Tongue (tissue), 2 donors: Measurements from ENCODE around the gene ACSS2. TPM values are rescaled to one million over a fixed set of nuclear protein-coding genes. Genes with fewer than 3 reads are reported as not detected.
A peak's percentile ranks its signal among the peaks of the same experiment; 100 is the strongest.

Experiments
- DNase-seq: peaks from one replicate; pipeline ENCODE4 v3.0.0-alpha.2; 2015
- total RNA-seq: library from RNA; depleted of rRNA; stranded (reverse); fragments of >200 nt; gene quantifications from one replicate; pipeline ENCODE4 v1.2.3, GENCODE V29; 2014

The ACSS2 gene, protein sequence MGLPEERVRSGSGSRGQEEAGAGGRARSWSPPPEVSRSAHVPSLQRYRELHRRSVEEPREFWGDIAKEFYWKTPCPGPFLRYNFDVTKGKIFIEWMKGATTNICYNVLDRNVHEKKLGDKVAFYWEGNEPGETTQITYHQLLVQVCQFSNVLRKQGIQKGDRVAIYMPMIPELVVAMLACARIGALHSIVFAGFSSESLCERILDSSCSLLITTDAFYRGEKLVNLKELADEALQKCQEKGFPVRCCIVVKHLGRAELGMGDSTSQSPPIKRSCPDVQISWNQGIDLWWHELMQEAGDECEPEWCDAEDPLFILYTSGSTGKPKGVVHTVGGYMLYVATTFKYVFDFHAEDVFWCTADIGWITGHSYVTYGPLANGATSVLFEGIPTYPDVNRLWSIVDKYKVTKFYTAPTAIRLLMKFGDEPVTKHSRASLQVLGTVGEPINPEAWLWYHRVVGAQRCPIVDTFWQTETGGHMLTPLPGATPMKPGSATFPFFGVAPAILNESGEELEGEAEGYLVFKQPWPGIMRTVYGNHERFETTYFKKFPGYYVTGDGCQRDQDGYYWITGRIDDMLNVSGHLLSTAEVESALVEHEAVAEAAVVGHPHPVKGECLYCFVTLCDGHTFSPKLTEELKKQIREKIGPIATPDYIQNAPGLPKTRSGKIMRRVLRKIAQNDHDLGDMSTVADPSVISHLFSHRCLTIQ
- 63.9 TPM for total RNA-seq

DNA sequence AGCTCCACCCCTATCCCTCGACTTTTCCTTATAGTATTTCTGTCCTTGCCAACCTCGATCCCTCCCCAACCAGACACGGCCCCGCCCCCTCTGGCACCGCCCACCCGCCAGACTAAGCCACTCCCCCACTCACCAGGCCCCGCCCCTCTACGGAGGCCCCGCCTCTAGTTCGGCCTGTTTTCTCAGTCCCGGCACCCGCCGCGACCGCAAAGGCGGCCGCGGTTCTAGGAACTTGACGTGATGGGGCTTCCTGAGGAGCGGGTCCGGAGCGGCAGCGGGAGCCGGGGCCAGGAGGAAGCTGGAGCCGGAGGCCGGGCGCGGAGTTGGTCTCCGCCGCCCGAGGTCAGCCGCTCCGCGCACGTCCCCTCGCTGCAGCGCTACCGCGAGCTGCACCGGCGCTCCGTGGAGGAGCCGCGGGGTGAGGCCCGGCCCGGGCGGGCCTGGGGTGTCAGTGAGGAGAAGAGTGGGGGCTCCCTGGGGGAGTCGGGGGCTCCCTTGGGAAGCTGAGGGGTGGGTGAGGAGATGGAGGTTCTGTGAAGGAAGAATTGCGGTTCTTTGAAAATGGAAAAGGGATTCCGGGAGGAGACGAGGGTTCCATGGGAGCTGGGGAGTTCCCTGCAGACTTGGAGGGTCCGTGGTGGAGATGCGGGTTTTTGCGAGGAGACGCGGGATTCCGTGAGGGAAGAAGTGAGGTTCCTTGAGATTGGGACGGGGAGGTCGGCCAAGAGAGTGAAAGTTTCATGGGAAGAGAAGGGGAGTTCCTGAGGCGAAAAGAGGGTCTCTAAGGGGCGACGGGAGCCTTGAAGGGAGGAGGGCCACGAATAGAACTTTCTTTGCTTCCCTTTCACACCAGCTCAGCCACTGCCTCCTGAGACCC lies at the start of gene ACSS2:
ACSS2 (plus strand) TSS at position 207 of the 877 bp plus-strand sequence; CDS start at position 241, 34 bp downstream.
- DNase-seq: peak; percentile 96

DNA sequence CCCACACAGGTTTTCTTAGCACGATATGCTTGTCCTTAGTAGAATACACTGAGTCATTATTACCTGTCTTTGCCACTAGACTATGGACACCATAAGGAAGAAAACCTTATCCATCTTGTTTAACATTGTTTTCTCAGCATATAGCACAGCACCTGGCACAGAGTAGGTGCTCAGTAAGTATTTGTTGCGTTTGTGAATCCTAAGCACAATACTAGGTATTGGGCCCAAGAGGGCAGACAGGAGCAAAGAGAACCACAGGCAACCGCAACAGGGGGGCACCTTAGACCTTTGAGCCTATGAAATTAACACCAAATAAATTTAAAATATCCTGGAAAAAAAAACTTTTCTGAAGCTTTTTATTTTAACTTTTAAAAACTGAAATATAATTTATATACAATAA lies 47.2 kb upstream of the ACSS2 start:
- no peak for DNase-seq

DNA sequence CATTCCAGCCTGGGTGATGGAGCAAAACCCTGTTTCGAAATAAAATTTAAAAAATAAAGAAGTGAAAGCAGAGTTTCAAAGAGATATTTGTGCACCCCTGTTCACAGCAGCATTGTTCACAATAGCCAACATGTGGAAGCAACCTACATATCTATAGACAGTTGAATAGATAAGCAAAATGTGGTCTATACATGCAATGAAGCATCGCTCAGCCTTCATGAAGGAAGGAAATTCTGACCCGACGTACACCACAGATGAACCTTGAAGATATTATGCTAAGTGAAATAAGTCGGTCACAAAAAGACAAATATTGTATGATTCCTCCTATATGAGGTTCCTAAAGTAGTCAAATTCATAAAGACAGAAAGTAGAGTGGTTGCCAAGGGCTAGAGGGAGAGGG lies 44.5 kb upstream of the ACSS2 start:
- DNase-seq: no peak

DNA sequence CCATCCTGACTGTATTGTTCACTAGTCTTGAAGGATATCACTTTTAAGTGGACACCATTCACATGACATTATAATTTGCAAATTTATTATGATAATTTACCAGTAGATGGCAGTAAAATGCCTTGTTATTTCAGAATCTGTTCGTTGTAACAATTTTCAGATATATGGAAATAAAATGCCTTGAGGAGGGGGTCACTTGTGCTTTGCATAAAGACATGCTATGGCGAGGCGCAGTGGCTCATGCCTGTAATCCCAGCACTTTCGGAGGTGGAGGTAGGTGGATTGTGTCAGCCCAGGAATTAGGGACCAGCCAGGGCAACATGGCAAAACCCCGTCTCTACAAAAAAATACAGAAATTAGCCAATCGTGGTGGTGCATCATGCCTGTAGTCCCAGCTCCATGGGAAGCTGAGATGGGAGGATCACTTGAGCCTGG lies 41.9 kb upstream of the ACSS2 start:
- DNase-seq: peak; percentile 56

DNA sequence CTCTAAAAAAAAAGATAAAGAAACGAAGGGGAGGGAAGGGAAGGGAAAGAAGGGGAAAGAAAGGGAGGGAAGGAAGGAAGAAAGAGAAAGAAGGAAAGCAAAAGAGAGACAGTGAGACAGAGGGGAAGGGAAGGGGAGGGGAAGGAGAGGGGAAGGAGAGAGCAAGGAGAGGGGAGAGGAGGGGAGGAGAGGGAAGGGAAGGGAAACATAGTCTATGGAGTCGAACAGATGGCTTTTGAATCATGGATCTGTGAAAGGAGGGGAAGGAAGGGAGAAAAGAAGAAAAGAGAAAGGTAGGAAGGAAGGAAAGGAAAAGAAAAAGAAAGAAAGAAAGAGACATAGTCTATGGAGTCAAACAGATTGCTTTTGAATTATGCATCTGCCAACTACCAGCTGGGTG lies 34.3 kb upstream of the ACSS2 start:
- no peak for DNase-seq

DNA sequence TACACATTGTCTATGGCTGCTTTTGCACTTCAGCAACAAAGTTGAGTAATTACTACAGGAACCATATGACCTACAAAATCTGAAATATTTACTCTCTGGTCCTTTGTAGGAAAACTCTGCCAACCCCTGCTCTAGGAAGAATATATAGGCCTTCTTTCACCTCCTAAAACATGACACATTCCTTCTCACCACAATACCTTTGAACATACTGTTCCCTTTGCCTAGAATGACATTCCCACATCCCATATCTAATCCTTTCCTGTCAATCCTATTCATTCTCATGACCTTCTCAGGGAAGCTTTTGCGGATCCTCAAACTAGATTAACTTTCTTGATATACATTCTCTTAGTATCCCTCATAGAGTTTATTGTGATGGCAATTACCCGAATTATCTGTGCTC lies 33.0 kb upstream of the ACSS2 start:
- DNase-seq: no peak

DNA sequence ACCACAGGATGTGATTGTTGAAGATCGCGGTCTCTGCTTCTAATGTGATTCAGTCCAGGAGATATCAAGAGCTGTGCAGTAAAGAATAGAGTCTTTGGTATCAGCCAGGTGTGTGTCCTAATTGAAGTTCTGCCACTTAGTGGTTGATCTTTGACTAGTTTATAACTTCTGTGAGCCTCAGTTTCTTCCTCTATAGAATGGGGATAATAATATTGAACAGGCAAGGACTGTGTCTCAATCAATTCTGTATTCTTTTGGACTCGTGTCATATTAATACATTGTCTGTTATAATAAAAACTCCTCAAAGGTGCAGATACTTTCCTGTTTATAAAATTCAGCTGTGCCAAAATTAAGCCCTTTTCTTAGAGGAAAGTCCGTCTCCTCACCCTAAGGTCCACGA lies 27.8 kb upstream of the ACSS2 start:
- DNase-seq: no peak

DNA sequence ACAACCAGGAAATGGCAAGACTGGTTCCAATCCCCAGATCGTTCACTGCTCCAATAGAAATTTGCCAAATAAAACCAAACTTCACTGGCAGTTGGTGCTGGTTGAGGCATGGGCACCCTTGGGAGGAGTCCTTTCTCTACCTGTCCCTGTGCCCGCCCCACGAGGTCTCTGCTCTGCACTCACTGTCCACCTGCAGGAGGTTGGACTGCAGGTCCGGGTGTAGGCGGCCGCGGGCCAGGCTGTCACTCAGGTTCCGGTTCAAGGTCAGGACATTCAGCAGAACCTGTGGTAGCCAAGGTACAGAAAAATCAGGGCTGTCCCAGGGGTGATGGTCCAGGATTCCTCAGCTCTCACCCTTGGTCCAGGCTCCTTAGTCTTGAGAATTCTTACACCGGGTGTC lies 26.6 kb upstream of the ACSS2 start:
- no peak for DNase-seq

DNA sequence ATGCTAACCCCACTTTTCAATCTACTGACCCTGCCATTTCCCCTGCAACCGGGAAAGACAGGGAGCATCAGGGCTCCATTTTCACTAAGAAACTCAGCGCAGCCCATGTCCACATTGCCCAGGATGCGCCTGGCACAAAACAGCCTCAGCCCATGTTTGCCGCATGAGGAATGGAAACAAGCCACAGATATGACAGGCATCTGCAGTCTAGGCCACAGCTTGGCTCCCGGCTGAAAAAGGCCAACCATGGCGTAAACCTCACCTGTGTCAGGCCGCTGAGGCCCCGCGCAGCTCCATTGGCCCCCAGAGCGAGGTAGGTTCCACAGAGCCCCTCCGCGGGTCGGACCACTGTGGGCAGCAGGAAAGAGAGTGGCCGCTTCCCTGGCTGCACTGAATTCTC lies 25.4 kb upstream of the ACSS2 start:
- no peak for DNase-seq

DNA sequence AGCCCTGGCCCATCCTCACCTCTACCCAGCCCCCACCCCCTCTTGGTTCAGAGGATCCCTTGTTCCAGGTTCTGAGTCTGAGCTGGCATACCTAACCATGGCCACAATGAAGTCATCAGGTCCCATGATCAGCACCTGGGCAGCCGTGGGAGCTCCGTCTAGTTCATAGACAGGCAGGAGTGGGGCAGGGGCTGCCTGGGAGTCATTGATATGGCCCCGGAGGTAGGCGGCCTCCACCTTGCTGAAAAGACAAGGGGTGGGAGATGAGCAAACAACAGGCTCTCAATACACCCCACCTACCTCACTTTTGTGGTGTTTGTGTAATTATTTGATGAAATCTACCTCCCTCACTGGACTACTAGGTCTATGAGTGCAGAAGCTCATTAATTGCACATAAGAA lies 24.1 kb upstream of the ACSS2 start:
- no peak for DNase-seq

DNA sequence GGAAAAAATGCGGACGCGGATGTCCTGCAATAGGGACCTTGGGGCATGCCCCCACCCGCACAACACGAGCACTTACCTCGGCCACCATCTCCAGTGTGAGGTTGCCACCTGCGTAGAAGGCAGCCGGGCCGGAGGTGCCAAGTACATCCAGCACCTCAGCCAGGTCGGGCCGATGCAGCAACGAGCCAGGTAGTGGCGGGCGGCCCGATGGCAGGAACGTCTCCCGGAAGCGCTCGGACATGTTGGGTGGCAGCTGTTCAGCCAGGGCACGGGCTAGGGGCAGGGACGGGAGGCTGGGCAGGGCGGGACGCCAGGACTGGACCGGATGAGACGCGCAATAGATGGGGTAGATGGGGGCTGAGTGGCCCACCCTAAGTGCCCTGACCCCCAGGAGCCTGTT lies 17.0 kb upstream of the ACSS2 start:
- no peak for DNase-seq

DNA sequence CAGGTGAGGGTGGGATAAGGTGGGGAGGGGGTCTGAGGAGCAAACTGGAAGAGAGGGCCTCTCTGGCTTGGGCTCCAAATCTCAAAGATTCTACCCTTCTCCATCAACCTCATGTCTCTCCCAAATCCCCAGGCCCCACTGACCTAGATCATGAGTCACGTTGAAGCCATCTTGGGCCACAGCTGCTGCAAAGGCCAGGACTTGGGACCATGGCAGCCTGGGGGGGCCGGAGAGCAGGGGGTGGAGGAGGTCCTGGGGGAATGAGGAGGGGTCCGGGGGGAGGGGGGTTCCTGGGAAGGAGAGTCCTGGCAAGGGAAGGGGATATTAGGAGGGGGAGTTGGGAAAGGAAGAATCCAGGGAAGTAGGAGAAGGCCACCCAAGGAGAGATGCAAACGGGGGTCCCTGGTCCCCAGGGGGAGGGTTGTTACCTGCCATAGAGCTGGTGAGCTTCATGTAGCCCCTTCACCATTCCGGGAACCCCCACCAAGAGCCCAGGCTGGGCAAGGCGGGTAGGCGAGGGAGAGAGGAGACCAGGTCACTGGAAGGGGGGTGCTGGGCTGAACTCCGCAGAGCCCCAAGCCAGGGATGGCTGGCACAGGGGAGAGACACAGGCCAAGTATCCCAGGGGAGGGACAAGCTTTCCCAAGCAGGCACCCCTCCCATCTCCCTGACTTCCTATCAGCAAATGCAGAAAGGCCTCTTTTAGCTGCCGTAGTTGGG lies 16.4 kb upstream of the ACSS2 start:
- no peak for DNase-seq

DNA sequence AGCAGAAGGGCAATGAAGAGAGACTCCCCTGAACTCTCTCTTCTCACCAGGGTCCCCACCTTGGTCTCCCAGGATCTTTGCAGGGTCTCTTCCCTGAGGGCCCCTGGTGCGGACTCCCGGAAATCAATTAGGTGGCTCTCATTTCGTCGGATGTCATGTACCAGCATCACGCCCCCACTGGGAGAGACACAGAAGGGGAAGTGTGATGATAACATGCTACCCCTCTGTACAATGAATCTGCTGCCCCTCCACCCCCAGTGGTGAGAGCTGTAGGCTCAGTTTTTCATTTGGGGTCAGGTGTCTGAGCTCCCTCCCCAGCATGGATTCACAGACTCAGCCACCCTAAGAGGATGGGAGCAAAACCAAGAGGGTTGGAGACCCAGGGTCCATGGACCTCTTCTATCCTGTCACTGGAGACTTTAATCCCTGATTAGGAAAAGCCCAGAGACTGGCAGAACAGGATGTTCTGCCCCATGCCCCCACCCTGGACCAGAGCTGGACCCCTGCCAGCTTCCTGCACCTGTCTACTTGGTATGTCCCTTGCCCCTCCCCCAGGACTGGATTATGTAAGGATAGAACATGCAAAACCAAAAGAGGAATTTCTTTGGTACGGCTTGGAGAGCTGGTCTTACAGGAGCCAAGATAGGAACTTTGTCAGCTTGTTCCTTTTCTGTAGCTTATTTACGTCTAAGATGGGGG lies 14.9 kb upstream of the ACSS2 start:
- DNase-seq: peak; percentile 84

DNA sequence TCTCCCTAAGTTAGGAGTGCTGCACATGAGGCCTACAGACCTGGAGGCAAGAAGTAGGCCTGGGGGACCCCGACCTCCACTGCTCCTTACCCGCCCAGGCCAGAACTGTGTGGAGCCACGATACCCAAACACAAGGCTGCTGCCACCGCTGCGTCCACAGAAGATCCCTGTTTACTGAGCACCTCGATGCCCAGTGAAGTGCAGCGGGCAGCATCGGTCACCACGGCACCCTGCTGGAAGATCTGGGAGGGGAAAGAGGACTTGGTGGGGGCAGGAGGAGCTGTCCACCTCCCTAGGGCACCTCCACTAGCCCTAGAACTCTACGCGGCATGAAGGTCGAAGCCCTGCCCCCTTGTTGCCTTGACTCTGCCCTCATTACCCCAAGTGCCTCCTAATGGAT lies 13.7 kb upstream of the ACSS2 start:
- DNase-seq: no peak

DNA sequence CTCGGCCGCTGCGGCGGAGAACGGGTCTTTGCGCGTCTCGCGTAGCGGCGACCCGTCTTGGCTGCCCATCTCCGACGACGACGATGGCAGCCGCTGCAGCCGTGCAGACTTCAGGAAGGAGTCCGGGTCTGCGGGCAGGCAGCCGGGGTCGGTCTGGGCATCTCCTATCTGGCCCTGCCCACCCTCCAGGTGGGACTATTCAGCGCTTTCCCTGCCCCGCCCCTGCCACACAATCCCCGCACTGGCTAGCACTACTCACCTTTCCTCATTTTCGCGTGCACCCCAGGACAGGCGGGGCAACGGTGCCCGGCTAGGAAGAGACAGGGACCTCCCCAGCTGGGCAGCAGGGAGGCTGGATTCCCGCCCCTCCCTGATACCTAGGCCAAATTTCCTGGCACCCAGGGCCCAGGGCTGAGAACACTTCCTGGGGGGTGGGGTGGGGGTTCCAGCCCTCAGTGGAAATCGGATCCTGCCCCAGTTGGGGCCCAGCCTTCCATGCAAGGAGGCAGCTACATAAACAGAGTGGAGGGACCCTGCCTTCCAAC lies 12.9 kb upstream of the ACSS2 start:
- no peak for DNase-seq

DNA sequence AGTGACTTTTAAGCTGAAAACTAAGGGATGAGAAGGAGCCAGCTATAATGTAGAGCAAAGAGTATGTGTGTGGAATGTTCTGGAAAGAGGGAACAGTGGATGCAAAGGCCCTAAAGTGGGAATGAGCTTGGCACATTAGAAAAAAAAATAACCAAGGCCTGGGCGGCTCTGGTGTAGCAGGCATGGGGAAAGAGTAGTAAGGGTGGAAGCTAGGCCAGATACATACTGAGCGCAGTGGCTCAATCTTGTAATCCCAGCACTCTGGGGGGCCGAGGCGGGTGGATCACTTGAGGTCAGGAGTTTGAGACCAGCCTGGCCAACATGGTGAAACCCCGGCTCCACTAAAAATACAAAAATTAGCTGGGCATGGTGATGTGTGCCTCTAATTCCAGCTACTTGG lies 12.2 kb upstream of the ACSS2 start:
- no peak for DNase-seq

DNA sequence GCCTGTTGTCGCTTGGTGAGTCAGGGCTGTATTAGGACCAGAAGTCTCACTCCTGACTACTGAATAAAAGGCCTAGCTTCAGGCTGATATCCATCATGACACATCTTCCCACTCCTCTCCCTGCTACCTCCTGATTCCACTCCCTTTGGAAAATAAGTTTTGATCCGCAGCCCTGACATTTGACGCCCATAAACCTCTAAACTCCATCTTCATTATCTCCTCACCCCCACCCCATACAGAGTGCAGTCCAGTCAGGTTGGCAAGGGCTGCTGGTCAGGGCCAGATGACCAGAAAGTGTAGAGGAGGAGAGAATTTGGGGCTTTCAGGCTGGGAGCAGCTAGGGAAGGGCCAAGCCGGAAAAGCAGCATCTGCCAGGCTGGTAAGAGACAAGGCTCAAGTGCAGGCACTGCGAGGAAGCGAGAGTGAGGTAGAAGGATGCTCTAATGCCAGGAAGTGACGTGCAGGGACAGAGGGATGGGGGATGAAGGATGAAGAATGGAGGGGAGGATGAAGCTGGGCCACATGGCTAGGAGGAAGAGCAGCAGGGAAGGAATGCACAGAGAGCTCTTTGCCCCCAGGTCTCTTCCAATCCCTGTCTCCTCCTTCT lies 5.0 kb upstream of the ACSS2 start:
- no peak for DNase-seq

DNA sequence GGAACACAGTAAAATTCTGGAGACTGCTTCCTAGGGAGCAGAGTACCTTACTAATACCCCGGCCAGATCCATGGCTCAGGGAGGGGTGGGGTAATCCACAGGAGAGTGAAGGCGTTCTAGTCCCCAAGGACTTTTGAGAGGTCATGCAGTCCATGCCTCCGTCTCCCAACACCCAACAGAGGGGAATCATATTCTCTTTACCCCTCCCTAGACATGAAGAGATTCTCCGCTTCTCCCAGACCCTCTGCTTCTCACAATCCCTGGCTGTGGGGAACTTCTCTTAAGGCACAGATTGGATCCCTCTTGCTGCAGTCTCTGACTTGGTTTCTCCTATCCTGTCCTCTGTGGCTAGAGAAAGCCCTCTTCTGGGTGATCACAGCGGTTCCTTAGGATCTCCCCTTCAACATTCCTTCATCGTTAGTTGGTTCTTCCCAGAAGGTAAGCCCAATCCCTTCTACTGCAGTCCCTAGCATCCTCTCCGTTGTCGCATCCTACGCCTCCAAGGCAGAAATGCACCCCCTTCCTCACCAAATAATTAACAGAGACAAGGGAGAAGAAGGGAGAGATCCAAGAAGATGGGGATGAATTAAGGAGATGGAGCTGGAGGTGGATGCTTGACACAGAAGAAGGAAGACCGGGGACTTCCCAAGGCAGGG lies 4.3 kb upstream of the ACSS2 start:
- no peak for DNase-seq

DNA sequence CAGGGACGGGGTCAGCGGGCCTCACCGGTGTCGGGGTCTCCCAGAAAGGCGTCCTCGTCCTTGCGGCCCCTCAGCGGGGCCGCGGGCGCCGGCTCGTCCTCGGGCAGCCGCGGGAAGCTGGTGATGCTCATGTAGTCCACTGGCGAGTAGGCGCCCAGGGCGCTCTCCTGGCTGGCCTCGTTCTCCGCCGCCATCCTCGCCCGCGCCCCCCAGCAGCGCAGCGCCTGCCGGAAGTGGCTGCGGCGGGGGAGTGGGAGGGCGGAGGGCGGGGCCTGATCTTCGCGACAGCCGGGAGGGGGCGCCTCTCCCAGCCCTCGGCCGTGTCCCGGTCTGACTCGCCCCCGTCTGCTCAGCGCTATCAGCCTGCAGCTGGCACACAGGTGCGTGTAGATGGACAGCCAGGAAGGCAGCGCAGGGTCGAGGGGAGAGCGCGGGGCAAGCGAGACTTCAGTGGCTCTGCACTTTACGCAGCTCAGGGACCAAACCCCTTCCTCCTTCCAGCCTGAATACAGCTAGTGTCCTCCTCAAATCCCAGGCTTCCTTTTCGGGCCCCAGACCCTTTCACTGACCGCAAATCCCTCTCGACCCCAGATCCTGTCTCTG lies 3.7 kb upstream of the ACSS2 start, which contains the start of gene GGT7:
GGT7 (minus strand) TSS at position 235 of the 603 bp plus-strand sequence; CDS start at position 194, 41 bp downstream.
- peak; percentile 85 for DNase-seq
